ENCODE measurements around the gene SPIN1.

SPIN1 gene

DNA sequence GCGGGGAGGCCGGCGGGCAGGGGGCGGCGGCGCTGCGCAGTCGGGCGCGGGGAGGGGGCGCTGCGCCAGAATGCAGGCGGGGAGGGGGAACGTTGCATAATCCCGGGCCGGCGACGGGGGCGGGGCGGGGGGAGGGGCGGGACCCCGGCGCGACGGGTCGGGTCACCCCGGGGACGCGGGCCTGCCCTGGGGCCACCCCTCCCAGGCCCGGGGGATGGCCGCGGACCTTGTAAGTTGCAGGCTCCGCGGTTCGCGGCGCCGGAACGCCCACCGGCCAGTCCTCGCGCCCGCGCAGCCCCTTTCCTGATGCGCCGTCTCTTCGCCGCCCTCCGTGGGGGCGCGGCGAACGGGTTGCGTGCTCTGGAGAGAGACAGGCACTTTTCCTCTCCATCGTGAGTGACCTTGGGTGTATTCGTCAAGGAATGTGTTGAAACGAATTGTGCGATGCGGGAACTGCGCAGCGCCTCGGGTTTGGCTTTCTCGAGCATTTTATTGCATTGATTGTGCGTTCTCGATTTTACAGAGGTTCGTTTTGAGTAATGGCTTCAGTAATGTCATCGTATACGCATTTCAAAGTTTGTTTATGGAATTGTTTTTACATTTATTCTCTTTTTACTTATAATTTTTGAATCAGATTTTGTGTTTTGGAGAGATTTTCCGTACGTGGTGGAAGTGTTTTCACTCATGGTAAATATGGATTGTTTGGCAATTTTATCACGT is 802 bp downstream of the SPIN1 start:
- DNase-seq (ENCODE audit: low read depth), result peak; percentile 23

- no peak for DNase-seq (ENCODE audit: low read depth)
Measured at GRCh38 chr9:88390371-88390990, 2.2 kb downstream of the SPIN1 start.

DNA sequence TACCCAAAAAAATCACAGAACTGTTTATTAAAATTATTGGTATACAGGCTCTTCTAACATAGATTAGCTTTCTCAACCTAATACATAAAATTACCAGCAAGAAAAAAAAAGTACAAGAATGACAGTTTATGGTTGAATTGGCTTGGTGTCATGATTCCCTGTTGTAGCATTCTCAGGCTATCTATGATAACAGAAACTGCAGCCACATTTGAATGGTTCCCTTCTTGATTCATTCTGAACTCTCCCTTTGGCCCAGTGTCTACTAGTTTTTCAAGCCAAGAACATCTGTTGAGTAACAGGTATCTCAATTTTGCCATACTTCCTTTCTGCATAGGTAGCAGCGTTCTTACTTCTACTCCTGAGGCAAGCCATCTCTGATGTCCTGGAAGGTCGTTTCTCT is 3.0 kb downstream of the SPIN1 start:
- DNase-seq (ENCODE audit: low read depth), result no peak

- DNase-seq (ENCODE audit: low read depth), result no peak
Measured at GRCh38 chr9:88391921-88392320, 3.7 kb downstream of the SPIN1 start.

DNA sequence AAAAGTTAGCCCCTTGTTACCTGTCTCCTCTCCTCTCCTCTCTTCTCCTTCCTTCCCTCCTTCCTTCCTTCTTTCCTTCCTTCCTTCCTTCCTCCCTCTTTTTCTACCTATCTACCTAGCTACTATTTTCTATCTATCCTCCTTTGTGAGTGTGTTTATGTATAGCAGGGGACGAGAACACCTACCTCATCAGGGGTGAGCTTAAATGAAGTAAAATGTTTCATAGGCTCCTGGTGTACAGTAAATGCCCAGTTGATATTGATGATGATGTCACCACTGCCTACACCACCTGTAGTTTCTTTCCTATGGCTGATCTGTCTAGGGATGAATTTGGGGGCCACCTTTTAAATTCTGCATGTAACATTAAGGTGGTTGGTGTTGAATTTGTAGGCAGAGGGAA is 4.3 kb downstream of the SPIN1 start:
- DNase-seq (ENCODE audit: low read depth), result no peak

DNA sequence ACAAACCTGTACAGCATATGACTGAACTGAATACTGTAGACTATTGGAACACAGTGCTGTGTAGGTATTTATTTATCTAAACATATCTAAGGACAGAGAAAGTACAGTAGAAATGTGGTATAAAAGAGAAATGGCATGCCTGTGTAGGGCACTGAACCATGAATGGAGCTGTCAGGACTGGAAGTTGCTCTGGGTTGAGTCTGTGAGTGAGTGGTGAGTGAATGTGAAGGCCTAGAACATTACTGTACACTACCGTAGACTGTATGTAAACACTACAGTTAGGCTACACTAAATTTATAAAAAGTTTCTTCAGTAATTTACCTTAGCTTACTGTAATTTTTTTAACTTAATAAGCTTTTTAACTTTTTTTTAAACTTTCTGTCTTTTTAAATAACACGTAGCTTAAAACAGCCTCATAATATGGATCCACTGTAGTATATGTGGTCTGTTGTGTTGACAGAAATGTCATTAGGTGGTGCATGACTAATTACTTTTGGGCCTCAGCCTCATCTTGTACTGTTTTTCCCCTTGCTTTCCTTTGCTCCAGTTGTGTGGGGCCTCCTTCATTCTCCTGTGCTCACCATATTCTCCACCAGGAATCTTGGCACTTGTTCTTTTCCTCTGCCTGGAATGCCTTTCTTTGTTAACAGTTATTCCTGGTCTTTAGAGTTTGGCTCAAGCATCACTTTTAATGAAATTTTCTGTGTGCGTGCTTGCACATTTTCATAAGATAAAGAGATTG is 8.8 kb downstream of the SPIN1 start:
- no peak for DNase-seq (ENCODE audit: low read depth)

- no peak for DNase-seq (ENCODE audit: low read depth)
Measured at GRCh38 chr9:88398016-88398415, 9.8 kb downstream of the SPIN1 start.

- no peak for DNase-seq (ENCODE audit: low read depth)
Measured at GRCh38 chr9:88399966-88400365, 11.7 kb downstream of the SPIN1 start.

GRCh38 chr9:88403340-88403739 is 15.1 kb downstream of the SPIN1 start:
- DNase-seq (ENCODE audit: low read depth), result no peak

DNA sequence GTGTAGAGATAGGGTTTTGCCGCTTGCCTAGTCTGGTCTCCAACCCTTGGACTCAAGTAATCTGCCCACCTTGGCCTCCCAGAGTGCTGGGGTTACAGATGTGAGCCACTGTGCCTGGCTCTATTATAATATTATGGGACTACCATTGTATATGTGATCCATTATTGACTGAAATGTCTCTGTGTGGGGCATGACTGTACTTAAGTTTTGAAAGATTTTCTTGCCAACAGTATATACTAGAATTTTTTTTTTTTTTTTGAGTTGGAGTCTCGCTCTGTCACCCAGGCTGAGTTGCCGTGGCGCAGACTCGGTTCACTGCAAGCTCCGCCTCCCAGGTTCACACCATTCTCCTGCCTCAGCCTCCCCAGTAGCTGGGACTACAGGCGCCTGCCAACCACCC is 17.8 kb downstream of the SPIN1 start:
- DNase-seq (ENCODE audit: low read depth), result no peak

DNA sequence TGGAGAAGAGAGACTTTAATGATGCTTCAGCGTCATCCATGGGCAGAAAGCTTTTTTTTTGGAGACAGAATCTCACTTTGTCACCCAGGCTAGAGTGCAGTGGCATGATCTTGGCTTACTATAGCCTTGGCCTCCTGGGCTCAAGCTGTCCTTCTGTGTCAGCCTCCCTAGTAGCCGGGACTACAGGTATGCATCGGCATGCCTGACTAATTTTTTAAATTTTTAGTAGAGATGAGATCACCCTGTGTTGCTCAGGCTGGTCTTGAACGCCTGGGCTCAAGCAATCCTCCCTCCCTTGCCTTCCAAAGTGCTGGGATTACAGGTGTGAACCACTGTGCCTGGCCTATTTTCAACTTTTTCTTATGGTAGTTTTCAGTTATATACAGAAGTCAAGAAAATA is 23.2 kb downstream of the SPIN1 start:
- DNase-seq (ENCODE audit: low read depth), result no peak

- no peak for DNase-seq (ENCODE audit: low read depth)
Measured at GRCh38 chr9:88414298-88414697, 26.1 kb downstream of the SPIN1 start.

GRCh38 chr9:88418025-88418424 is 29.8 kb downstream of the SPIN1 start:
- no peak for DNase-seq (ENCODE audit: low read depth)

DNA sequence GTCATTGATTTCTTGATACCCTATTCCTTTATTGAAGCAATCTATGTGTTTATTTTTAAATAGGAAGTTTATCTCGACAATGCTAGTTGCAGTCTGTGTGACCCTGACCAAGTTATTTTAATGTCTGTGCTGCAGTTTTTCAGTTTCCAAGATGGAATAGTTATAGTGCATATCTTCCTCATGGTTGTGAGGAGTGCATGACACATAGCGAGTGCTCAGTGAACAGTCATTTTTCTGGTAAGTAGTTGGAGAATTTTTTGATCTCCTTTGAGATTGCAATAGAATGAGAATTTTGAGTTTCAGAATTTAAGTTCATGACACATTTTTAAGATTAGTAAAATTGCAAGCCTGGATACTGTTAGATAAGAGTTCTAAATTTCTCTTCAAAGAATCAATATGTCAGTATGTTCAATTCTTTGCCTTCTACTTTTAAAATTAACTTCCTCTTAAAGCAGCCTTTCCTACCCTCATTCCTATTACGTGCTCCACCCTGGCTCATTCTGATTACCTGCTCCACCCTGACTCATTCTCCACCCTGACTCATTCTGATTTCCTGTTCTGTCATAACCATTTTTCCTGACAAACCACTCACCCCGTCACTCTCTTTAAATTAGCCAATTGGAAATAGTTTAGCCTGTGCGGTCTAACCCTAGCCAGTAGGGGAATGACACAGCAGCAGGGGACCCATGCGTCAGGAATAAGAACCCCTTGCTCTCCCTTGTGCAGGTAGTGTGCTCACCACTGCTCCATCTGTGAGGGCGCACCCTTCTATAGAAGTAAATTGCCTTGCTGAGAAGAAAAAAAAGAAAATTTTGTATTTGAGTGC is 30.7 kb downstream of the SPIN1 start:
- DNase-seq (ENCODE audit: low read depth), result no peak

- no peak for DNase-seq (ENCODE audit: low read depth)
Measured at GRCh38 chr9:88420227-88420626, 32.0 kb downstream of the SPIN1 start.

GRCh38 chr9:88421348-88421747 is 33.1 kb downstream of the SPIN1 start:
- DNase-seq (ENCODE audit: low read depth), result no peak

DNA sequence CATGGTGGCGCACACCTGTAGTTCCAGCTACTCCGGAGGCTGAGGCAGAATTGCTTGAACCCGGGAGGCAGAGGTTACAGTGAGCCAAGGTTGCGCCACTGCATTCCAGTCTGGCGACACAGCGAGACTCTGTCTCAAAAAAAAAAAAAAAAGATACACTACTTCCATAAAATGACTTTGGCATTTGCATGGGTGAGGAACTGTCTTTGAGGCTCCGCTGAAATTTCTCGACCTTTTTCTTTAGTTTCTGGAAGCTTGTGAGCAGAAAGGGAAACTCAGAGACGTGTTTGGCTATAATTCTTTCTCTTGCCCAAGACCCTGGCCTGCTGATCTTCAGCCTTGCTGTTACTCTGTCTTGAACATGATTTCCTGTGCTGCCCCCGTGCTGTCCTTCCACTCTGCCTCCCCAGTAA is 37.3 kb downstream of the SPIN1 start:
- no peak for DNase-seq (ENCODE audit: low read depth)

- DNase-seq (ENCODE audit: low read depth), result no peak
Measured at GRCh38 chr9:88426651-88427050, 38.4 kb downstream of the SPIN1 start.

- no peak for DNase-seq (ENCODE audit: low read depth)
Measured at GRCh38 chr9:88429595-88430430, 41.6 kb downstream of the SPIN1 start.

DNA sequence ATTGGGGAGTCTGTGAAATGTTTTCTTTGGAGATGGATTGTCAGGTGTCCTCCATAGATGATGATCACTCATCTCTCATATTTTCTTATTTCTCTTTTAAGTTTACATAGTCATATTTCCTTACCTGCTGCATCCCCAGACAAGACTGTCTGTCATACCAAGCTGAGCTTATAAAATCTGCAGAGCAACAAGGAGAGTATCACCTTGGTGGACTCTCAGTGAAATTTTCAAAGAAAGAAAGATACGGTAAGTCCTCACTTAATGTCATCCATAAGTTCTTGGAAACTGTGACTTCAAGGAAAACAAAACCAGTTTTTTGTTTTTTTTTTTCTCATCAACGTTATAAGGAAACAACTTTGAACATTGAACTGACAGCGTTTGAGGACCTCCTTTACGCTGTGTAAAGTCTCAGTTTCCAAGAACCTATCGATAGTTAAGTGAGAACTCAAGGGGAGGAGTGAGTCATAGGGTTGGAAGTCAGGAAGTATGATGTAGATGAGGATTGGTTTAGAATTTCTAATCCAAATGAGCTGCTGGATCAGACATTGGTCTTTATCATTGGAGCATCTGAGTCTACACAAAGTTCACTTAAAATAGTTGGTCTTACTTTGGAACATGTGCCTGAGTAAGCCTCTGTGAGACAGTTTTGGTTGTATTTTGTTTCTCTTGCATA is 45.5 kb downstream of the SPIN1 start:
- no peak for DNase-seq (ENCODE audit: low read depth)

DNA sequence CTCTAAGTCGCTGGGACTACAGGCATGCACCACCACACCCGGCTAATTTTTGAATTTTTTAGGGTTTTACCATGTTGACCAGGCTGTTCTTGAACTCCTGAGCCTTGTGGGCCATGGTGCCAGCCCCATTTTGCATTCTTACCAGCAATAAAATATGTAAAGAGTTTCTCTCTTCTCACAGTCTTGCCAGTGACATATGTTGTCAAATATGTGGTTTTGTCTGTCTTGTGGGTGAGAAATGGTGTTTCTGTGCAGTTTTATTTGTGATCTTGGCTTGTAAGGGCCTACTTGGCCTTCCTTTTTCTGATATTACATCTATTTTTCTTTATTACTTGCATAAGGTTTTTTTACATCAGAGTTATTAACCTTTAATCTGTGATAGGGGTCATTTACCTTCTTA is 47.1 kb downstream of the SPIN1 start:
- DNase-seq (ENCODE audit: low read depth), result no peak
